Trophoblast cell (in vitro differentiated cells and primary cell): ENCODE results near the gene ABCF1.
A peak's percentile ranks its signal among the peaks of the same experiment; 100 is the strongest.

Experiments
- DNase-seq, 2 donors: peaks; one replicate each; pipeline ENCODE4 v3.0.0-alpha.2; 2016
- H2AFZ ChIP-seq: 2 replicates; pipeline ENCODE4 v1.6.1; 2013; ENCODE audit warnings: low read length, moderate library complexity, mild to moderate bottlenecking; ENCODE audit not compliant: insufficient read depth, poor library complexity
- H2AK5ac ChIP-seq: 2 replicates; pipeline ENCODE4 v1.6.1; 2013; ENCODE audit warnings: mild to moderate bottlenecking, low read length
- H2BK120ac ChIP-seq: 2 replicates; pipeline ENCODE4 v1.6.1; 2013; ENCODE audit warnings: low read length, mild to moderate bottlenecking, moderate library complexity; ENCODE audit not compliant: insufficient read depth, poor library complexity
- H2BK12ac ChIP-seq: 2 replicates; pipeline ENCODE4 v1.6.1; 2013; ENCODE audit warnings: mild to moderate bottlenecking, low read length, moderate library complexity
- H2BK5ac ChIP-seq: 2 replicates; pipeline ENCODE4 v1.6.1; 2013; ENCODE audit warnings: low read length, low read depth, moderate library complexity, mild to moderate bottlenecking; ENCODE audit not compliant: poor library complexity
- H3K14ac ChIP-seq: 2 replicates; pipeline ENCODE4 v1.6.1; 2013; ENCODE audit warnings: mild to moderate bottlenecking, low read length
- H3K18ac ChIP-seq: 2 replicates; pipeline ENCODE4 v1.6.1; 2013; ENCODE audit warnings: mild to moderate bottlenecking, low read length
- H3K23ac ChIP-seq: 2 replicates; pipeline ENCODE4 v1.6.1; 2013; ENCODE audit warnings: low read length
- H3K27ac ChIP-seq: 2 replicates; pipeline ENCODE4 v1.5.1; 2013; ENCODE audit warnings: low read depth, mild to moderate bottlenecking, inconsistent platforms, low read length, moderate library complexity
- H3K27me3 ChIP-seq: 2 replicates; pipeline ENCODE4 v1.6.1; 2013; ENCODE audit warnings: inconsistent platforms, mild to moderate bottlenecking, low read length, moderate library complexity; ENCODE audit not compliant: insufficient read depth
- H3K36me3 ChIP-seq, 2 experiments: 1 replicate in 1 of 2; 2 replicates in 1 of 2; pipeline ENCODE4 v1.6.1; 2013; ENCODE audit warnings: low read length in 2 of 2, mild to moderate bottlenecking in 2 of 2, moderate library complexity in 1 of 2; ENCODE audit not compliant: insufficient read depth in 2 of 2, control insufficient read depth in 1 of 2
- H3K4ac ChIP-seq: 2 replicates; pipeline ENCODE4 v1.6.1; 2013; ENCODE audit warnings: low read depth, mild to moderate bottlenecking, low read length, moderate library complexity
- H3K4me1 ChIP-seq, 2 experiments: 1 replicate in 1 of 2; 2 replicates in 1 of 2; pipeline ENCODE4 v1.6.1; 2013; ENCODE audit warnings: low read length in 2 of 2, mild to moderate bottlenecking in 2 of 2, moderate library complexity in 1 of 2; ENCODE audit not compliant: insufficient read depth in 2 of 2, control insufficient read depth in 1 of 2
- H3K4me2 ChIP-seq: 2 replicates; pipeline ENCODE4 v1.6.1; 2013; ENCODE audit warnings: inconsistent platforms, mild to moderate bottlenecking, low read length, moderate library complexity
- H3K4me3 ChIP-seq: 2 replicates; pipeline ENCODE4 v1.5.1; 2013; ENCODE audit warnings: mild to moderate bottlenecking, low read depth, low read length, inconsistent platforms
- H3K79me1 ChIP-seq: one replicate; pipeline ENCODE4 v1.6.1; 2013; ENCODE audit warnings: low read length
- H3K79me2 ChIP-seq: 2 replicates; pipeline ENCODE4 v1.6.1; 2013; ENCODE audit warnings: low read length, mild to moderate bottlenecking; ENCODE audit not compliant: control insufficient read depth, insufficient read depth, poor library complexity
- H3K9ac ChIP-seq: 2 replicates; pipeline ENCODE4 v1.6.1; 2013; ENCODE audit warnings: mild to moderate bottlenecking, low read length
- H3K9me3 ChIP-seq: 2 replicates; pipeline ENCODE4 v1.6.1; 2013; ENCODE audit warnings: low read depth, mild to moderate bottlenecking, control low read depth, inconsistent platforms, low read length; ENCODE audit not compliant: insufficient read depth
- H4K12ac ChIP-seq: 2 replicates; pipeline ENCODE4 v1.6.1; 2013; ENCODE audit warnings: low read depth, mild to moderate bottlenecking, low read length, moderate library complexity
- H4K8ac ChIP-seq: 2 replicates; pipeline ENCODE4 v1.6.1; 2013; ENCODE audit warnings: low read depth, mild to moderate bottlenecking, low read length, moderate library complexity
- H4K91ac ChIP-seq: one replicate; pipeline ENCODE4 v1.6.1; 2013; ENCODE audit warnings: low read depth, mild to moderate bottlenecking, low read length, moderate library complexity
- WGBS: extraction: QIAGEN DNeasy Blood & Tissue Kit; methylation state at CpG from one replicate; pipeline ENCODE4 v1.1.7; 2013; ENCODE audit warnings: missing lambda C conversion rate; ENCODE audit not compliant: insufficient read length, insufficient coverage; ENCODE audit errors: extremely low coverage; 5-methylcytosine and 5-hydroxymethylcytosine counted together

ABCF1 gene

GRCh38 chr6:30568245-30568644, 3.0 kb upstream of the ABCF1 start:
- no peak for DNase-seq
- peaks cover 7 to 9% of the 10 kb centered on the region in 2 experiments for H3K4me1 ChIP-seq
- WGBS: no CpG with 5 or more reads among the region's 3 CpGs
- no peak overlapping the region for H3K18ac ChIP-seq
- no peak overlapping the region for H4K8ac ChIP-seq
- H3K9me3 ChIP-seq: no peaks in the 10 kb centered on the region
- H3K9ac ChIP-seq: no peak overlapping the region
- H3K14ac ChIP-seq: no peak overlapping the region
- H3K79me1 ChIP-seq: peaks cover 9% of the 10 kb centered on the region
- no peak overlapping the region for H3K23ac ChIP-seq
- no peak overlapping the region for H4K91ac ChIP-seq
- H2BK5ac ChIP-seq: no peak overlapping the region
- H2AK5ac ChIP-seq: no peak overlapping the region
- H4K12ac ChIP-seq: no peak overlapping the region
- H3K4me2 ChIP-seq: no peak overlapping the region
- no peak overlapping the region for H3K4ac ChIP-seq
- no peaks in the 10 kb centered on the region for H3K27me3 ChIP-seq
- H3K79me2 ChIP-seq: peaks cover 4% of the 10 kb centered on the region
- H2BK120ac ChIP-seq: no peak overlapping the region
- no peak overlapping the region for H2BK12ac ChIP-seq
- H2AFZ ChIP-seq: no peak overlapping the region
- H3K27ac ChIP-seq: no peak overlapping the region
- H3K4me3 ChIP-seq: no peak overlapping the region
- peaks cover 0 to 1% of the 10 kb centered on the region in 2 experiments for H3K36me3 ChIP-seq

GRCh38 chr6:30570263-30570662, 979 bp upstream of the ABCF1 start:
- Histone ChIP-seq H3K27me3 (no peaks in the 10 kb centered on the region), H3K36me3 (no peaks in the 10 kb centered on the region), H3K9ac (no peak overlapping the region), H4K12ac (no peak overlapping the region), H3K9me3 (no peaks in the 10 kb centered on the region), H2BK120ac (no peak overlapping the region), H3K4ac (no peak overlapping the region), H2AK5ac (no peak overlapping the region), H2BK5ac (no peak overlapping the region), H3K79me1 (peaks cover 9% of the 10 kb centered on the region), H2AFZ (no peak overlapping the region), H2BK12ac (no peak overlapping the region), H3K14ac (no peak overlapping the region), H3K23ac (no peak overlapping the region), H4K91ac (no peak overlapping the region), H3K79me2 (peaks cover 4% of the 10 kb centered on the region), H3K18ac (no peak overlapping the region), H3K4me1 (peaks cover 7 to 9% of the 10 kb centered on the region in 2 experiments), H4K8ac (no peak overlapping the region), H3K27ac (no peak overlapping the region), H3K4me3 (no peak overlapping the region), H3K4me2 (no peak overlapping the region)
- no CpG with 5 or more reads among the region's 1 CpG for WGBS
- DNase-seq: no peak

- H2AK5ac ChIP-seq: no peak overlapping the region
- no peak overlapping the region for H2BK5ac ChIP-seq
- H3K36me3 ChIP-seq: no peaks in the 10 kb centered on the region
- H3K4me3 ChIP-seq: peak overlapping the region; percentile 65
- H4K12ac ChIP-seq: peak overlapping the region; percentile 45
- H4K91ac ChIP-seq: no peak overlapping the region
- H3K23ac ChIP-seq: no peak overlapping the region
- H3K79me2 ChIP-seq: peaks cover 4% of the 10 kb centered on the region
- no peak overlapping the region for H3K27ac ChIP-seq
- peaks cover 9% of the 10 kb centered on the region for H3K79me1 ChIP-seq
- H3K4me1 ChIP-seq: peaks cover 7 to 9% of the 10 kb centered on the region in 2 experiments
- peak overlapping the region; percentile 86 for H2AFZ ChIP-seq
- H3K14ac ChIP-seq: peak overlapping the region; percentile 58
- peak overlapping the region; percentile 22 for H3K9ac ChIP-seq
- H3K27me3 ChIP-seq: no peaks in the 10 kb centered on the region
- H4K8ac ChIP-seq: peak overlapping the region; percentile 63
- H3K4ac ChIP-seq: peak overlapping the region; percentile 4
- WGBS: no CpG with 5 or more reads among the region's 18 CpGs
- H2BK12ac ChIP-seq: no peak overlapping the region
- DNase-seq: peak in 1 of 2 donors; percentile 20
- peak overlapping the region; percentile 32 for H3K18ac ChIP-seq
- H2BK120ac ChIP-seq: no peak overlapping the region
- H3K9me3 ChIP-seq: no peaks in the 10 kb centered on the region
- peak overlapping the region; percentile 68 for H3K4me2 ChIP-seq
Measured at GRCh38 chr6:30570740-30571074, 535 bp upstream of the ABCF1 start.

GRCh38 chr6:30571762-30572082, 480 bp downstream of the ABCF1 start:
- H3K4me1 ChIP-seq: peaks cover 7 to 9% of the 10 kb centered on the region in 2 experiments
- H3K4me3 ChIP-seq: peak overlapping the region; percentile 97
- H3K9ac ChIP-seq: peak overlapping the region; percentile 99
- peak overlapping the region; percentile 29 for H3K14ac ChIP-seq
- H3K4ac ChIP-seq: peak overlapping the region; percentile 8
- H3K36me3 ChIP-seq: peaks cover 3 to 4% of the 10 kb centered on the region in 2 experiments
- WGBS: no CpG with 5 or more reads among the region's 8 CpGs
- peak overlapping the region; percentile 5 for H4K8ac ChIP-seq
- peaks cover 9% of the 10 kb centered on the region for H3K79me1 ChIP-seq
- no peaks in the 10 kb centered on the region for H3K9me3 ChIP-seq
- peak overlapping the region; percentile 86 for H4K91ac ChIP-seq
- no peak overlapping the region for H2AK5ac ChIP-seq
- H2AFZ ChIP-seq: no peak overlapping the region
- H2BK5ac ChIP-seq: peak overlapping the region; percentile 88
- peak overlapping the region; percentile 96 for H3K27ac ChIP-seq
- peaks cover 4% of the 10 kb centered on the region for H3K79me2 ChIP-seq
- H3K18ac ChIP-seq: no peak overlapping the region
- peak overlapping the region; percentile 13 for H4K12ac ChIP-seq
- peak overlapping the region; percentile 19 for H2BK12ac ChIP-seq
- no peak overlapping the region for H2BK120ac ChIP-seq
- no peak overlapping the region for H3K23ac ChIP-seq
- H3K4me2 ChIP-seq: peak overlapping the region; percentile 99
- H3K27me3 ChIP-seq: no peaks in the 10 kb centered on the region
- no peak for DNase-seq
